Measurements from ENCODE around the gene AGBL4.

DNA sequence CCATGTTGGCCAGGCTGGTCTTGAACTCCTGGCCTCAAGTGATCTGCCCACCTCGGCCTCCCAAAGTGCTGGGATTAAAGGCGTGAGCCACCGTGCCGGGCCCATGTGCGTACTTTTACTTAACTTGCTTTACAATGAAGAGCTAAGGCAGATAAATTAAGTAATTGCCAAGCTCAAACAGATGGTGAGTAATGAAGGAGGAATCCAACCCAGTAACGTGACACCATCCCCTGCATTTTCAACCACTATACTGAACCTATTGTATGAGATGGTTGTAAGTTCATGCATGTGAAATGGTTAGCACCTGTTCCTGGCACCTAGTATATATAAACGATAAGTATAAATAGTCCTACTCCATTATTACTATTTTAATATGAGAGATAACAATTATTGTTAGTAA, 659.1 kb downstream of the AGBL4 start:
- TF ChIP-seq, protein P1, sequence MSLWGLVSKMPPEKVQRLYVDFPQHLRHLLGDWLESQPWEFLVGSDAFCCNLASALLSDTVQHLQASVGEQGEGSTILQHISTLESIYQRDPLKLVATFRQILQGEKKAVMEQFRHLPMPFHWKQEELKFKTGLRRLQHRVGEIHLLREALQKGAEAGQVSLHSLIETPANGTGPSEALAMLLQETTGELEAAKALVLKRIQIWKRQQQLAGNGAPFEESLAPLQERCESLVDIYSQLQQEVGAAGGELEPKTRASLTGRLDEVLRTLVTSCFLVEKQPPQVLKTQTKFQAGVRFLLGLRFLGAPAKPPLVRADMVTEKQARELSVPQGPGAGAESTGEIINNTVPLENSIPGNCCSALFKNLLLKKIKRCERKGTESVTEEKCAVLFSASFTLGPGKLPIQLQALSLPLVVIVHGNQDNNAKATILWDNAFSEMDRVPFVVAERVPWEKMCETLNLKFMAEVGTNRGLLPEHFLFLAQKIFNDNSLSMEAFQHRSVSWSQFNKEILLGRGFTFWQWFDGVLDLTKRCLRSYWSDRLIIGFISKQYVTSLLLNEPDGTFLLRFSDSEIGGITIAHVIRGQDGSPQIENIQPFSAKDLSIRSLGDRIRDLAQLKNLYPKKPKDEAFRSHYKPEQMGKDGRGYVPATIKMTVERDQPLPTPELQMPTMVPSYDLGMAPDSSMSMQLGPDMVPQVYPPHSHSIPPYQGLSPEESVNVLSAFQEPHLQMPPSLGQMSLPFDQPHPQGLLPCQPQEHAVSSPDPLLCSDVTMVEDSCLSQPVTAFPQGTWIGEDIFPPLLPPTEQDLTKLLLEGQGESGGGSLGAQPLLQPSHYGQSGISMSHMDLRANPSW (CRISPR knock-in tag; IDR thresholded peaks at IDR 0.05), result no peak
- TF ChIP-seq HNRNPH1 (optimal IDR thresholded peaks at IDR 0.05; ENCODE audit: low read depth, low read length), result no peak
- TF ChIP-seq, protein P2, sequence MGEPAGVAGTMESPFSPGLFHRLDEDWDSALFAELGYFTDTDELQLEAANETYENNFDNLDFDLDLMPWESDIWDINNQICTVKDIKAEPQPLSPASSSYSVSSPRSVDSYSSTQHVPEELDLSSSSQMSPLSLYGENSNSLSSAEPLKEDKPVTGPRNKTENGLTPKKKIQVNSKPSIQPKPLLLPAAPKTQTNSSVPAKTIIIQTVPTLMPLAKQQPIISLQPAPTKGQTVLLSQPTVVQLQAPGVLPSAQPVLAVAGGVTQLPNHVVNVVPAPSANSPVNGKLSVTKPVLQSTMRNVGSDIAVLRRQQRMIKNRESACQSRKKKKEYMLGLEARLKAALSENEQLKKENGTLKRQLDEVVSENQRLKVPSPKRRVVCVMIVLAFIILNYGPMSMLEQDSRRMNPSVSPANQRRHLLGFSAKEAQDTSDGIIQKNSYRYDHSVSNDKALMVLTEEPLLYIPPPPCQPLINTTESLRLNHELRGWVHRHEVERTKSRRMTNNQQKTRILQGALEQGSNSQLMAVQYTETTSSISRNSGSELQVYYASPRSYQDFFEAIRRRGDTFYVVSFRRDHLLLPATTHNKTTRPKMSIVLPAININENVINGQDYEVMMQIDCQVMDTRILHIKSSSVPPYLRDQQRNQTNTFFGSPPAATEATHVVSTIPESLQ (CRISPR knock-in tag; IDR thresholded peaks at IDR 0.05), result no peak
- TF ChIP-seq, protein P3, sequence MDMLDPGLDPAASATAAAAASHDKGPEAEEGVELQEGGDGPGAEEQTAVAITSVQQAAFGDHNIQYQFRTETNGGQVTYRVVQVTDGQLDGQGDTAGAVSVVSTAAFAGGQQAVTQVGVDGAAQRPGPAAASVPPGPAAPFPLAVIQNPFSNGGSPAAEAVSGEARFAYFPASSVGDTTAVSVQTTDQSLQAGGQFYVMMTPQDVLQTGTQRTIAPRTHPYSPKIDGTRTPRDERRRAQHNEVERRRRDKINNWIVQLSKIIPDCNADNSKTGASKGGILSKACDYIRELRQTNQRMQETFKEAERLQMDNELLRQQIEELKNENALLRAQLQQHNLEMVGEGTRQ (CRISPR knock-in tag; IDR thresholded peaks at IDR 0.05), result no peak
- no peak for TF ChIP-seq RCOR1 (IDR thresholded peaks at IDR 0.05; ENCODE audit: borderline replicate concordance in 1 of 2, low read depth in 2 of 2, low read length in 2 of 2)
- TF ChIP-seq, protein P4, sequence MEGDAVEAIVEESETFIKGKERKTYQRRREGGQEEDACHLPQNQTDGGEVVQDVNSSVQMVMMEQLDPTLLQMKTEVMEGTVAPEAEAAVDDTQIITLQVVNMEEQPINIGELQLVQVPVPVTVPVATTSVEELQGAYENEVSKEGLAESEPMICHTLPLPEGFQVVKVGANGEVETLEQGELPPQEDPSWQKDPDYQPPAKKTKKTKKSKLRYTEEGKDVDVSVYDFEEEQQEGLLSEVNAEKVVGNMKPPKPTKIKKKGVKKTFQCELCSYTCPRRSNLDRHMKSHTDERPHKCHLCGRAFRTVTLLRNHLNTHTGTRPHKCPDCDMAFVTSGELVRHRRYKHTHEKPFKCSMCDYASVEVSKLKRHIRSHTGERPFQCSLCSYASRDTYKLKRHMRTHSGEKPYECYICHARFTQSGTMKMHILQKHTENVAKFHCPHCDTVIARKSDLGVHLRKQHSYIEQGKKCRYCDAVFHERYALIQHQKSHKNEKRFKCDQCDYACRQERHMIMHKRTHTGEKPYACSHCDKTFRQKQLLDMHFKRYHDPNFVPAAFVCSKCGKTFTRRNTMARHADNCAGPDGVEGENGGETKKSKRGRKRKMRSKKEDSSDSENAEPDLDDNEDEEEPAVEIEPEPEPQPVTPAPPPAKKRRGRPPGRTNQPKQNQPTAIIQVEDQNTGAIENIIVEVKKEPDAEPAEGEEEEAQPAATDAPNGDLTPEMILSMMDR (IDR thresholded peaks at IDR 0.05 in 2 of 3, conservative IDR thresholded peaks at IDR 0.05 in 1 of 3; ENCODE audit: insufficient read depth in 2 of 3, low read depth in 1 of 3, low read length in 3 of 3), result no peak
- TF ChIP-seq, protein P5, sequence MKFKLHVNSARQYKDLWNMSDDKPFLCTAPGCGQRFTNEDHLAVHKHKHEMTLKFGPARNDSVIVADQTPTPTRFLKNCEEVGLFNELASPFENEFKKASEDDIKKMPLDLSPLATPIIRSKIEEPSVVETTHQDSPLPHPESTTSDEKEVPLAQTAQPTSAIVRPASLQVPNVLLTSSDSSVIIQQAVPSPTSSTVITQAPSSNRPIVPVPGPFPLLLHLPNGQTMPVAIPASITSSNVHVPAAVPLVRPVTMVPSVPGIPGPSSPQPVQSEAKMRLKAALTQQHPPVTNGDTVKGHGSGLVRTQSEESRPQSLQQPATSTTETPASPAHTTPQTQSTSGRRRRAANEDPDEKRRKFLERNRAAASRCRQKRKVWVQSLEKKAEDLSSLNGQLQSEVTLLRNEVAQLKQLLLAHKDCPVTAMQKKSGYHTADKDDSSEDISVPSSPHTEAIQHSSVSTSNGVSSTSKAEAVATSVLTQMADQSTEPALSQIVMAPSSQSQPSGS (CRISPR knock-in tag; IDR thresholded peaks at IDR 0.05), result no peak
- TF ChIP-seq, protein P6, sequence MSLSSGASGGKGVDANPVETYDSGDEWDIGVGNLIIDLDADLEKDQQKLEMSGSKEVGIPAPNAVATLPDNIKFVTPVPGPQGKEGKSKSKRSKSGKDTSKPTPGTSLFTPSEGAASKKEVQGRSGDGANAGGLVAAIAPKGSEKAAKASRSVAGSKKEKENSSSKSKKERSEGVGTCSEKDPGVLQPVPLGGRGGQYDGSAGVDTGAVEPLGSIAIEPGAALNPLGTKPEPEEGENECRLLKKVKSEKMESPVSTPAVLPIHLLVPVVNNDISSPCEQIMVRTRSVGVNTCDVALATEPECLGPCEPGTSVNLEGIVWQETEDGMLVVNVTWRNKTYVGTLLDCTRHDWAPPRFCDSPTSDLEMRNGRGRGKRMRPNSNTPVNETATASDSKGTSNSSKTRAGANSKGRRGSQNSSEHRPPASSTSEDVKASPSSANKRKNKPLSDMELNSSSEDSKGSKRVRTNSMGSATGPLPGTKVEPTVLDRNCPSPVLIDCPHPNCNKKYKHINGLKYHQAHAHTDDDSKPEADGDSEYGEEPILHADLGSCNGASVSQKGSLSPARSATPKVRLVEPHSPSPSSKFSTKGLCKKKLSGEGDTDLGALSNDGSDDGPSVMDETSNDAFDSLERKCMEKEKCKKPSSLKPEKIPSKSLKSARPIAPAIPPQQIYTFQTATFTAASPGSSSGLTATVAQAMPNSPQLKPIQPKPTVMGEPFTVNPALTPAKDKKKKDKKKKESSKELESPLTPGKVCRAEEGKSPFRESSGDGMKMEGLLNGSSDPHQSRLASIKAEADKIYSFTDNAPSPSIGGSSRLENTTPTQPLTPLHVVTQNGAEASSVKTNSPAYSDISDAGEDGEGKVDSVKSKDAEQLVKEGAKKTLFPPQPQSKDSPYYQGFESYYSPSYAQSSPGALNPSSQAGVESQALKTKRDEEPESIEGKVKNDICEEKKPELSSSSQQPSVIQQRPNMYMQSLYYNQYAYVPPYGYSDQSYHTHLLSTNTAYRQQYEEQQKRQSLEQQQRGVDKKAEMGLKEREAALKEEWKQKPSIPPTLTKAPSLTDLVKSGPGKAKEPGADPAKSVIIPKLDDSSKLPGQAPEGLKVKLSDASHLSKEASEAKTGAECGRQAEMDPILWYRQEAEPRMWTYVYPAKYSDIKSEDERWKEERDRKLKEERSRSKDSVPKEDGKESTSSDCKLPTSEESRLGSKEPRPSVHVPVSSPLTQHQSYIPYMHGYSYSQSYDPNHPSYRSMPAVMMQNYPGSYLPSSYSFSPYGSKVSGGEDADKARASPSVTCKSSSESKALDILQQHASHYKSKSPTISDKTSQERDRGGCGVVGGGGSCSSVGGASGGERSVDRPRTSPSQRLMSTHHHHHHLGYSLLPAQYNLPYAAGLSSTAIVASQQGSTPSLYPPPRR (CRISPR knock-in tag; IDR thresholded peaks at IDR 0.05; ENCODE audit: borderline replicate concordance), result no peak
